ENCODE measurements around the gene CSNK1A1. TPM values are rescaled to one million over a fixed set of nuclear protein-coding genes. Genes with fewer than 3 reads are reported as not detected.
"Not testable (repeated sequence)": the region's sequence is repeated elsewhere in the genome, so short reads cannot be mapped to it uniquely, and the experiment has no call there.

CSNK1A1 gene
- total and polyA plus RNA-seq, 2 experiments from 2014 or later = 106 to 231 TPM

DNA sequence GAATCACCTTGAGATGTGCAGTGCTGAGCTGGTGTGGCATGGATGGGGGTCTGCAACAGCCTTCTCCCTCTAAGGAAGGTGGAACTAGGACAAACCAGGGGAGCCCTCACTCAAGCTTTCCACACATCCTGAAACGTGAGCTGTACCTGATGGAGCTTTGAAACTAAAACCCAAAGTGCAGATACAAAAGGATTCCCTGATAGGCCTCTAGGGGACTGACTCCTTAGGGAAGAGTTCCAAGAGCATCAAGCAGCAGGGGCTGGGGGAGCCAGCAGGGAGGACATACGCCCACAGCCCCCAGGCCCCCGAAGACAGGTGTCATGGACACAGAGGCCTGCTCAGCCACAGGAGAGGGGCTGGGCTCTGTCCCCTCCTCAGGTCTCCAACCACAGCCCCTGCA lies 47.7 kb upstream of the CSNK1A1 start:
- H3K9me3 ChIP-seq (ENCODE audit: low read depth) = no peaks in the 10 kb centered on the region
- no peak overlapping the region for H3K4me3 ChIP-seq
- H3K27me3 ChIP-seq = no peaks in the 10 kb centered on the region
- no peaks in the 10 kb centered on the region for H3K79me2 ChIP-seq
- no peaks in the 10 kb centered on the region for H3K4me1 ChIP-seq (ENCODE audit: insufficient read depth)
- no peaks in the 10 kb centered on the region for H3K9me2 ChIP-seq (replicated peaks; ENCODE audit: insufficient read depth)
- no peaks in the 10 kb centered on the region for H3K36me3 ChIP-seq (replicated peaks; ENCODE audit: insufficient read depth, low read depth)
- no peak for DNase-seq (ENCODE audit: low spot score)
- H3K4me2 ChIP-seq = no peak overlapping the region
- H4K20me1 ChIP-seq (ENCODE audit: insufficient read depth, poor library complexity, severe bottlenecking) = no peaks in the 10 kb centered on the region
- no peak overlapping the region for H2AFZ ChIP-seq
- no peak overlapping the region for H3K27ac ChIP-seq
- no peak for TF ChIP-seq EZH2phosphoT487 (IDR thresholded peaks at IDR 0.05; ENCODE audit: low read depth, severe bottlenecking, unreplicated experiment)
- TF ChIP-seq EZH2 (IDR thresholded peaks at IDR 0.05; ENCODE audit: borderline replicate concordance) = no peak
- TF ChIP-seq, protein P1, sequence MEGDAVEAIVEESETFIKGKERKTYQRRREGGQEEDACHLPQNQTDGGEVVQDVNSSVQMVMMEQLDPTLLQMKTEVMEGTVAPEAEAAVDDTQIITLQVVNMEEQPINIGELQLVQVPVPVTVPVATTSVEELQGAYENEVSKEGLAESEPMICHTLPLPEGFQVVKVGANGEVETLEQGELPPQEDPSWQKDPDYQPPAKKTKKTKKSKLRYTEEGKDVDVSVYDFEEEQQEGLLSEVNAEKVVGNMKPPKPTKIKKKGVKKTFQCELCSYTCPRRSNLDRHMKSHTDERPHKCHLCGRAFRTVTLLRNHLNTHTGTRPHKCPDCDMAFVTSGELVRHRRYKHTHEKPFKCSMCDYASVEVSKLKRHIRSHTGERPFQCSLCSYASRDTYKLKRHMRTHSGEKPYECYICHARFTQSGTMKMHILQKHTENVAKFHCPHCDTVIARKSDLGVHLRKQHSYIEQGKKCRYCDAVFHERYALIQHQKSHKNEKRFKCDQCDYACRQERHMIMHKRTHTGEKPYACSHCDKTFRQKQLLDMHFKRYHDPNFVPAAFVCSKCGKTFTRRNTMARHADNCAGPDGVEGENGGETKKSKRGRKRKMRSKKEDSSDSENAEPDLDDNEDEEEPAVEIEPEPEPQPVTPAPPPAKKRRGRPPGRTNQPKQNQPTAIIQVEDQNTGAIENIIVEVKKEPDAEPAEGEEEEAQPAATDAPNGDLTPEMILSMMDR (IDR thresholded peaks at IDR 0.05; ENCODE audit: poor library complexity) = no peak
- WGBS (ENCODE audit: low lambda C conversion rate, missing lambda C conversion rate) = 79% methylated on average over 3 of the region's 3 CpGs

DNA sequence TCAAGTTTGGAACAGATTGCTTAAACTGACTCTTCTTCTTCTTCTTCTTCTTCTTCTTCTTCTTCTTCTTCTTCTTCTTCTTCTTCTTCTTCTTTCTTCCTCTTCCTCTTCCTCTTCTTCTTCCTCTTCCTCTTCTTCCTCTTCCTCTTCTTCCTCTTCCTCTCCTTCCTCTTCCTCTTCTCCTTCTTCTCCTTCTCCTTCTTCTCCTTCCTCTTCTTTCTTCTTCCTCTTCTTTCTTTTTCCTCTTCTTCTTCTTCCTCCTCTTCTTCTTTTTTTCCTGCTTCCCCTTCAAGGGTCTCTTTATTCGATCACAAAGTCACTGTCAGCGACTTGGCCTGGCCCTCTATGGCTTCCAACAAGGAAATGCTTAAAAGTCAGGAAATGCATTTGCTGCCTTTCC lies 47.0 kb upstream of the CSNK1A1 start:
- not testable (repeated sequence) for H3K4me3 ChIP-seq; H3K9me3 ChIP-seq (ENCODE audit: low read depth); H3K4me1 ChIP-seq (ENCODE audit: insufficient read depth); H3K36me3 ChIP-seq (replicated peaks; ENCODE audit: insufficient read depth, low read depth); H3K79me2 ChIP-seq; DNase-seq (ENCODE audit: low spot score); H3K4me2 ChIP-seq; H3K9me2 ChIP-seq (replicated peaks; ENCODE audit: insufficient read depth); H2AFZ ChIP-seq; H3K27me3 ChIP-seq; H4K20me1 ChIP-seq (ENCODE audit: insufficient read depth, poor library complexity, severe bottlenecking); H3K27ac ChIP-seq
- WGBS (ENCODE audit: low lambda C conversion rate, missing lambda C conversion rate) = 100% methylated on average over 2 of the region's 2 CpGs

DNA sequence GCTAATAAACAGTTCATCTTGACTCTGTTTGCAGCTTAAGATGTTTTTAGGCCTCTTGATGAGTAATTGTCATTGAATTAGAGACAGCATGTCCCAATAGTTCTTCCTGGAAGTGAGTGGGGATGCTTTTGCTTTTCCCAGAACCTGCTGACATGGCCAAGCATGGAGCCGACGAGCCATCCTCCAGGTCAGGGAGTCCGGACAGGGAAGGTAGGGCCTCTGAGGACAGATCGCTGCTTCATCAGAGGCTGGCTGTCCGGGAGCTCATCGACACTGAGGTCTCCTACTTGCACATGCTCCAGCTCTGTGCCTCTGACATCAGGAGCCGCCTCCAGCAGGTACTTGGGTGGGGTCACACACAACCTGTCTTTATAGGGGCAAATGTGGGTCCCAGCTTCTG lies 46.4 kb upstream of the CSNK1A1 start:
- H3K4me2 ChIP-seq = no peak overlapping the region
- WGBS (ENCODE audit: low lambda C conversion rate, missing lambda C conversion rate) = 98% methylated on average over 7 of the region's 7 CpGs
- H3K4me1 ChIP-seq (ENCODE audit: insufficient read depth) = no peaks in the 10 kb centered on the region
- H4K20me1 ChIP-seq (ENCODE audit: insufficient read depth, poor library complexity, severe bottlenecking) = no peaks in the 10 kb centered on the region
- no peak for DNase-seq (ENCODE audit: low spot score)
- no peaks in the 10 kb centered on the region for H3K79me2 ChIP-seq
- H3K36me3 ChIP-seq (replicated peaks; ENCODE audit: insufficient read depth, low read depth) = no peaks in the 10 kb centered on the region
- H2AFZ ChIP-seq = no peak overlapping the region
- H3K4me3 ChIP-seq = no peak overlapping the region
- H3K27me3 ChIP-seq = no peaks in the 10 kb centered on the region
- H3K9me3 ChIP-seq (ENCODE audit: low read depth) = no peaks in the 10 kb centered on the region
- H3K27ac ChIP-seq = no peak overlapping the region
- no peak for TF ChIP-seq EZH2phosphoT487 (IDR thresholded peaks at IDR 0.05; ENCODE audit: low read depth, severe bottlenecking, unreplicated experiment)
- TF ChIP-seq EZH2 (IDR thresholded peaks at IDR 0.05; ENCODE audit: borderline replicate concordance) = no peak
- TF ChIP-seq, protein P1 (IDR thresholded peaks at IDR 0.05; ENCODE audit: poor library complexity) = no peak
- H3K9me2 ChIP-seq (replicated peaks; ENCODE audit: insufficient read depth) = no peaks in the 10 kb centered on the region

DNA sequence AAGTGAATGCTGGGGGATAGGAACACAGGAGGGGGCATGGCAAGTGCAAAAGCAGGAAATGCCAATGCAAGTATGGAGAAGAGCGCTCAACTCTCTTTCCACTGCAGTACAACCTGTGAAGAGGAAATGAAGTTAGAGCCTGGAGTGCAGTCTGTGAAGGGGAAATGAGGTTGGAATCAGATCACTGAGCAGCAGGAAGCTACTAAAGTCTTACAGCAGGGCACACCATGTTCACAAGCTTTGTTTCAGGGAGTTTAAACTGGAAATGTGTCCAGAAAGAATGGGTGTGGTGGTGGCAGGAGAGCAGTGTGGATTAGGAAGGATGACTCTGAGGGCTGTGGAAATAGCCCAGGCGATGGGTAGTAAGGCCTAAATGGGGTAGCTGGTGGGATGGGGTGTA lies 45.5 kb upstream of the CSNK1A1 start:
- H3K9me2 ChIP-seq (replicated peaks; ENCODE audit: insufficient read depth) = no peaks in the 10 kb centered on the region
- no peaks in the 10 kb centered on the region for H3K4me1 ChIP-seq (ENCODE audit: insufficient read depth)
- H4K20me1 ChIP-seq (ENCODE audit: insufficient read depth, poor library complexity, severe bottlenecking) = no peaks in the 10 kb centered on the region
- WGBS (ENCODE audit: low lambda C conversion rate, missing lambda C conversion rate) = 91% methylated on average over 2 of the region's 2 CpGs
- no peak overlapping the region for H3K27ac ChIP-seq
- H3K9me3 ChIP-seq (ENCODE audit: low read depth) = no peaks in the 10 kb centered on the region
- no peak overlapping the region for H2AFZ ChIP-seq
- no peaks in the 10 kb centered on the region for H3K36me3 ChIP-seq (replicated peaks; ENCODE audit: insufficient read depth, low read depth)
- H3K4me2 ChIP-seq = no peak overlapping the region
- TF ChIP-seq EZH2 (IDR thresholded peaks at IDR 0.05; ENCODE audit: borderline replicate concordance) (no peak), EZH2phosphoT487 (IDR thresholded peaks at IDR 0.05; ENCODE audit: low read depth, severe bottlenecking, unreplicated experiment) (no peak)
- TF ChIP-seq, protein P1 (IDR thresholded peaks at IDR 0.05; ENCODE audit: poor library complexity) = no peak
- H3K79me2 ChIP-seq = no peaks in the 10 kb centered on the region
- no peaks in the 10 kb centered on the region for H3K27me3 ChIP-seq
- no peak overlapping the region for H3K4me3 ChIP-seq
- DNase-seq (ENCODE audit: low spot score) = no peak

DNA sequence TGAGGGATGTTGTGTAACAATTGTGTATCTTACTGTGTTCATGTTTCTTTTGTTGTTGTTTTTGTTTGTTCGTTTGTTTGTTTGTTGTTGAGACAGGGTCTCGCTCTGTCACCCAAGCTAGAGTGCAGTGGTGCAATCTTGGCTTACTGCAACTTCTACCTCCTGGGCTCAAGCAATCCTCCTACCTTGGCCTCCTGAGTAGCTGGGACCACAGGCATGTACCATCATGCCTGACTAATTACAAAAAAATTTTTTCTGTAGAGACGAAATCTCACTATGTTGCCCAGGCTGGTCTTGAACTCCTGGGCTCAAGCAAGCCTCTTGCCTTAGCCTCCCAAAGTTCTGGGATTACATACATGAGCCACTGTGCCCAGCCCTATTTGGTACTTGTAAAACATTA lies 43.9 kb upstream of the CSNK1A1 start:
- H3K4me2 ChIP-seq; H3K9me3 ChIP-seq (ENCODE audit: low read depth); H3K79me2 ChIP-seq; H3K4me3 ChIP-seq; H3K4me1 ChIP-seq (ENCODE audit: insufficient read depth); H3K27me3 ChIP-seq; H3K9me2 ChIP-seq (replicated peaks; ENCODE audit: insufficient read depth); H3K27ac ChIP-seq; H3K36me3 ChIP-seq (replicated peaks; ENCODE audit: insufficient read depth, low read depth); H2AFZ ChIP-seq; H4K20me1 ChIP-seq (ENCODE audit: insufficient read depth, poor library complexity, severe bottlenecking); DNase-seq (ENCODE audit: low spot score): not testable (repeated sequence)
- WGBS (ENCODE audit: low lambda C conversion rate, missing lambda C conversion rate) = 78% methylated on average over 3 of the region's 3 CpGs
